ENCODE data around the gene NDC1. TPM values are rescaled to one million over a fixed set of nuclear protein-coding genes. Genes with fewer than 3 reads are reported as not detected.
"Not testable (repeated sequence)": the region's sequence is repeated elsewhere in the genome, so short reads cannot be mapped to it uniquely, and the experiment has no call there.

The NDC1 gene
- total RNA-seq, 4 donors from 2014 or later: 1.1 to 11.1 (median 8.0) TPM

- DNase-seq: no peak
- no peak overlapping the region for H3K4me3 ChIP-seq
- in situ Hi-C loops (cut with MboI; ENCODE audit: low pct_ligation_motif_present in 1 of 4, low pct_unique_long_range_greater_than_20kb in 1 of 4, low sequenced_read_pairs in 3 of 4): no loop called here
- 65 to 90% methylated on average over 3 of the region's 3 CpGs for whole genome bisulfite sequencing, 2 donors (ENCODE audit: low coverage in 1 of 2)
- H3K4me1 ChIP-seq: no peaks in the 10 kb centered on the region
- H3K27me3 ChIP-seq: no peaks in the 10 kb centered on the region
- TF ChIP-seq EP300 (IDR thresholded peaks at IDR 0.05; ENCODE audit: low read depth): no peak
- H3K9me3 ChIP-seq: no peaks in the 10 kb centered on the region
- H3K27ac ChIP-seq: no peak overlapping the region
- intact Hi-C loops (cut with DNase I; ENCODE audit: low total_unique reads): no loop called here
- H3K36me3 ChIP-seq: peaks cover 0 to 12% (median 0%) of the 10 kb centered on the region in 4 donors
These were observed 15.2 kb downstream of the NDC1 start for GRCh38 chr1:53822931-53823330.

GRCh38 chr1:53821380-53821779 is 16.7 kb downstream of the NDC1 start:
- H3K27ac ChIP-seq: no peak overlapping the region
- H3K36me3 ChIP-seq: peaks cover 0 to 22% (median 0%) of the 10 kb centered on the region in 4 donors
- whole genome bisulfite sequencing, 2 donors (ENCODE audit: low coverage in 1 of 2): 89 to 90% methylated on average over 5 of the region's 5 CpGs
- H3K9me3 ChIP-seq: no peaks in the 10 kb centered on the region
- in situ Hi-C loops (cut with MboI; ENCODE audit: low pct_ligation_motif_present in 1 of 4, low pct_unique_long_range_greater_than_20kb in 1 of 4, low sequenced_read_pairs in 3 of 4) (no loop called here), intact Hi-C loops (cut with DNase I; ENCODE audit: low total_unique reads) (no loop called here)
- TF ChIP-seq POLR2AphosphoS5 (IDR thresholded peaks at IDR 0.05) (no peak), CTCF (IDR thresholded peaks at IDR 0.05) (no peak), POLR2A (IDR thresholded peaks at IDR 0.05) (no peak), EP300 (IDR thresholded peaks at IDR 0.05; ENCODE audit: low read depth) (no peak)
- no peaks in the 10 kb centered on the region for H3K4me1 ChIP-seq
- no peak overlapping the region for H3K4me3 ChIP-seq
- no peaks in the 10 kb centered on the region for H3K27me3 ChIP-seq
- DNase-seq: no peak

GRCh38 chr1:53819387-53819786 is 18.7 kb downstream of the NDC1 start:
- TF ChIP-seq POLR2A (IDR thresholded peaks at IDR 0.05) (no peak), EP300 (IDR thresholded peaks at IDR 0.05; ENCODE audit: low read depth) (no peak), CTCF (IDR thresholded peaks at IDR 0.05) (no peak), POLR2AphosphoS5 (IDR thresholded peaks at IDR 0.05) (no peak)
- in situ Hi-C loops (cut with MboI; ENCODE audit: low pct_ligation_motif_present in 1 of 4, low pct_unique_long_range_greater_than_20kb in 1 of 4, low sequenced_read_pairs in 3 of 4) (no loop called here), intact Hi-C loops (cut with DNase I; ENCODE audit: low total_unique reads) (no loop called here)
- H3K27ac ChIP-seq: no peak overlapping the region
- no peaks in the 10 kb centered on the region for H3K4me1 ChIP-seq
- no peaks in the 10 kb centered on the region for H3K9me3 ChIP-seq
- peaks cover 0 to 11% (median 0%) of the 10 kb centered on the region in 4 donors for H3K36me3 ChIP-seq
- H3K27me3 ChIP-seq: no peaks in the 10 kb centered on the region
- no peak overlapping the region for H3K4me3 ChIP-seq
- DNase-seq: no peak

- H3K27ac ChIP-seq; H3K27me3 ChIP-seq; H3K4me1 ChIP-seq; in situ Hi-C loops (cut with MboI; ENCODE audit: low pct_ligation_motif_present in 1 of 4, low pct_unique_long_range_greater_than_20kb in 1 of 4, low sequenced_read_pairs in 3 of 4); H3K4me3 ChIP-seq; DNase-seq; intact Hi-C loops (cut with DNase I; ENCODE audit: low total_unique reads); H3K9me3 ChIP-seq: not testable (repeated sequence)
- WGBS, 2 donors (ENCODE audit: low coverage in 1 of 2): 100% methylated on average over 1 of the region's 1 CpG
- peaks cover 0 to 14% (median 0%) of the 10 kb centered on the region in 4 donors for H3K36me3 ChIP-seq
These were observed 21.5 kb downstream of the NDC1 start for GRCh38 chr1:53816584-53816983.

GRCh38 chr1:53815484-53815883 is 22.6 kb downstream of the NDC1 start:
- H3K4me3 ChIP-seq; H3K9me3 ChIP-seq; H3K4me1 ChIP-seq; DNase-seq; in situ Hi-C loops (cut with MboI; ENCODE audit: low pct_ligation_motif_present in 1 of 4, low pct_unique_long_range_greater_than_20kb in 1 of 4, low sequenced_read_pairs in 3 of 4); intact Hi-C loops (cut with DNase I; ENCODE audit: low total_unique reads); H3K27ac ChIP-seq; H3K27me3 ChIP-seq: not testable (repeated sequence)
- H3K36me3 ChIP-seq: peaks cover 0 to 14% (median 0%) of the 10 kb centered on the region in 4 donors
- 20 to 74% methylated on average over 1 of the region's 1 CpG for WGBS, 2 donors (ENCODE audit: low coverage in 1 of 2)

- WGBS, 2 donors (ENCODE audit: low coverage in 1 of 2): 97% methylated on average over 4 of the region's 4 CpGs; no CpG with 5 or more reads in 1 of the 2 donors
- in situ Hi-C loops (cut with MboI; ENCODE audit: low pct_ligation_motif_present in 1 of 4, low pct_unique_long_range_greater_than_20kb in 1 of 4, low sequenced_read_pairs in 3 of 4): no loop called here
- DNase-seq: no peak
- Histone ChIP-seq H3K4me3 (no peak overlapping the region), H3K27me3 (no peaks in the 10 kb centered on the region), H3K4me1 (no peaks in the 10 kb centered on the region), H3K27ac (no peak overlapping the region), H3K9me3 (no peaks in the 10 kb centered on the region), H3K36me3 (peaks cover 0 to 4% (median 2%) of the 10 kb centered on the region in 4 donors)
- TF ChIP-seq POLR2A (IDR thresholded peaks at IDR 0.05): no peak
- no peak for TF ChIP-seq EP300 (IDR thresholded peaks at IDR 0.05; ENCODE audit: low read depth)
- TF ChIP-seq POLR2AphosphoS5 (IDR thresholded peaks at IDR 0.05): no peak
- TF ChIP-seq CTCF (IDR thresholded peaks at IDR 0.05): no peak
- intact Hi-C loops (cut with DNase I; ENCODE audit: low total_unique reads): no loop called here
These were observed 26.7 kb downstream of the NDC1 start for GRCh38 chr1:53811414-53811851.

Measured in transverse colon (tissue), 4 donors.